ENCODE measurements around the gene LRRC28.

Gene LRRC28

GRCh38 chr15:99403597-99403996, 152.3 kb downstream of the LRRC28 start:
- DNase-seq = no peak

DNA sequence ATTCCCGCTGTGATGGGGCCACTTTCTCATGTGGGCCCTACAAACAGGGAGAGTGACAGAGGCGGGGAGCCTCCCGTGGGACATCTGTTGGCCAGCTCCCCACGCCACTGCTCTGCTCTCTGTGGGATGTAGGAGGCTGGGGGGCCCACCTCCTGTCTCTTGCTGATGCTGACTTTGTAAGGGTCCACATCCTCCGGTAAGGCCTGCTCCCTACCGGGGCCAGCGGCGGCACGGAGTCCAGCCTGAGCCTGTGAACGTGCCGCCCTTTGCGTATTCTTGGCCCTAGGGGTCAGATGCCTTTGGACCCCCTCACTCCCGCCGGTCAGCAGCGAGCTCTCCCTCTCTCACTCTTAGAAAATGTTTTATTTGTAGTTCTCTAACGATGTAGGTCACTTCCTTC, 153.2 kb downstream of the LRRC28 start:
- no peak for DNase-seq

DNA sequence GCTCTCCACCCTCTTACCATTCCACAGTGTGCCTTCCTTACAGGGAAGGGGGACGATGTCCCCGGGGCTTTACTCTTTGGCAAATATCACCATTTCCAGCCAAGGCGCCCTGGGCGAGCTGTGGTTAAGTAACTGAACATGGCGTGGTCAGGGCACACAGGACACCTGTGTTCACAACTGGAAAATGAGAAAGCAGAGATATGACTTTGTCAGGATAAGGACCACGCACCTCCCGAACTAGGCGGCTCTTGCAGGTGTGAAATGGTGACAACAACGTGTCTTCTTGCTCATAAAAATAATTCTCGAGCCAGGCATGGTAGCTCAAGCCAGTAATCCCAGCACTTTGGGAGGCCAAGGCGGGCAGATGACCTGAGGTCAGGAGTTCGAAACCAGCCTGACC, 154.8 kb downstream of the LRRC28 start:
- DNase-seq = no peak

- DNase-seq = no peak
These were observed 155.6 kb downstream of the LRRC28 start for GRCh38 chr15:99406716-99407487.

GRCh38 chr15:99407716-99408115, 156.4 kb downstream of the LRRC28 start:
- DNase-seq = no peak

DNA sequence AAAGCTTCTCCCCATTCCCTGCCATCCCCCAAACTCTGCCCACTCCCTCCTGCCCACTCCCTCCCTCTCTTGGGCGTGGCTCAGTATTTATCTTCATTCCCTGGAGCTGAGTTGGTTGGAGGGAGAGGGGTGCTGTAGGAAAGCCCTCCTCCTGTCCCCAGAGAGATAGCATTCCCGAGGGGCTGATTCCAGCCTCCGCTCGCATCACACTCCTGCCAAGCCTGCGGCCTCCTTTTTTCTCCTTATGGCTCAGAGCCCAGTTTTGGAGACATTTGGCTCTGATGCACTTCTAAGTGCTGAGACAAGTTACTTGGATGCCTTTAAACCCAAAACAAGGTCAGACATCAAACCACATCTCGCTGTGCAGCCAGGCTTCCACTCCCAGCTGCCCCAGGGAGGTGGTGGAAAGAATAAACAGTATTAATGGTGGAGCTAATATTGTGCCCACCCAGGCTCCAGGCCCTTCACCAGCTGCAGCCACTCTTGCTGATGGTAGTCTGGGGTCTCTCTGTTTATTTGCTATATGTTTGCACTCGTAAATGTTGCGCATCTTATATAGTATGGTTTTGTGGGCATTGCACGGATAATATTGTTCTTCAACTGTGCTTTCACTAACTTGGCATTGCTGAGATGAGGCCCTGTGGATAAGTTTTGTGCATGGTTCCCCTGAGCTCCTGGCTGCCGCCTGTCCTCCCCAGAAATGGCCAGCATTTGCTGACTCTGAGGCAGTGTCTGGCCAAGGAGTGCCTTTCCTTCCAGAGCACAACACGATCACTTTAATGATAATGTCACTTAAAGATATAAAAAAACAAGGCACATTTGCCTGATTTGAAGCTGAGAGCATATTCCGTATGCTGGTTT, 157.2 kb downstream of the LRRC28 start:
- no peak for DNase-seq

GRCh38 chr15:99409097-99409473, 157.8 kb downstream of the LRRC28 start:
- no peak for DNase-seq

GRCh38 chr15:99409560-99409959, 158.3 kb downstream of the LRRC28 start:
- DNase-seq = no peak

- DNase-seq = no peak
These were observed 159.2 kb downstream of the LRRC28 start for GRCh38 chr15:99410477-99410876.

DNA sequence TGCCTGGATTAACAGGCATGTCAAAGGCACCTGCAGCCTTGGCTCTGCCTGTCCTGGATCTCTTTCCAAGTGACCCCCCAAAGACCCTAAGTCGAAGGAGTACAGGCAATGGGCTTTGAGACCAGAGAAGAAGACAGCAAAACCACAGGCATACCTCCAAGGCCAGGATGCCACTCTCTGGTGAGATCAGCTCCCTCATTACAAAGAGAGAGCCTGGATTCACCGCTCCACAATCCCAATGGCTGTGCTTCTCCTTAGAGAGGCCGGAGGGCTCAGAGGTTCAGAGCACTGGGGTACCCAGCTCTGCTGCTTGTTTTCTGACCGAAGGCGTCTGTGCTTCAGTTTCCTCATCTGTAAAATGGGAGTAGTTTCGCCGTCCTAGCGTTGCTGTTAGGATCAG, 160.0 kb downstream of the LRRC28 start:
- DNase-seq = no peak

- DNase-seq = no peak
These were observed 160.8 kb downstream of the LRRC28 start for GRCh38 chr15:99412082-99412481.

GRCh38 chr15:99412626-99413025, 161.3 kb downstream of the LRRC28 start:
- no peak for DNase-seq

DNA sequence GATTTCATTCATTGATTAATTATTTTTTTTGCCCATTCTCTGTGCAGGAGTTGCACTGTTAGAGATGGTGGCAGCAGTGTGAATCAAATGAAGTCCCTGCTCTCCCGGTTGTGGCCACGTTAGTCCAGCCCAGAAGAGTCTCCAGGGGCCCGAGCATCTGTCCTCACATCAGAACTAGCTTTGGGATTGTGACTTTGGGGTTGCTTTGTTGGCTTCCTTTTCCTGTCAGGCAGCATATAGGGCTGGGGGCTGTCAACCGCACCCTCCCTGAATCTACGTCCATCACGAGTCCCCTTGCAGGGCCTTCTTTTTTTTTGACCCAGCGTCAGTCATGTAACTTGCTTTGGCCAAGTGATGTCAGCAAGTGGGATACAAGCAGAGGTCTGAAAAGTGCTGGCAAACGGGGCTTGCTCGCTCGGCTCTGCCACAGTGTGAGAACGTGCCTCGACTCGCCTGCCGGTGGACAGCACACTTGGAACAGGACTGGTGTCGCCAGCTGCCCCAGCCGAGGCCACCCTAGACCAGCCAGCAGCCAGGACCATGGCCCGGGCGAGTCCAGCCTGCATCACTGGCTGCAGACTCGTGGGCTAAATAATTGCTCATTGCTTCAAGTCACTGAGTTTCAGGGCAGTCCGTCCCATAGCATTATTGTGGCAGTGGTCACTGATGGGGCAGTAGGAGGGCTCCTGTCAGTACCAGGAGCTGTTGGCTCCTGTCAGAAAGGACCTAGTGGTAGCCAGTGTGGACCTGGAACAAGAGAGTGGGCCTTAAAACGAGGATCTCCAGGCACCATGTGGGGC, 162.9 kb downstream of the LRRC28 start:
- DNase-seq = no peak

DNA sequence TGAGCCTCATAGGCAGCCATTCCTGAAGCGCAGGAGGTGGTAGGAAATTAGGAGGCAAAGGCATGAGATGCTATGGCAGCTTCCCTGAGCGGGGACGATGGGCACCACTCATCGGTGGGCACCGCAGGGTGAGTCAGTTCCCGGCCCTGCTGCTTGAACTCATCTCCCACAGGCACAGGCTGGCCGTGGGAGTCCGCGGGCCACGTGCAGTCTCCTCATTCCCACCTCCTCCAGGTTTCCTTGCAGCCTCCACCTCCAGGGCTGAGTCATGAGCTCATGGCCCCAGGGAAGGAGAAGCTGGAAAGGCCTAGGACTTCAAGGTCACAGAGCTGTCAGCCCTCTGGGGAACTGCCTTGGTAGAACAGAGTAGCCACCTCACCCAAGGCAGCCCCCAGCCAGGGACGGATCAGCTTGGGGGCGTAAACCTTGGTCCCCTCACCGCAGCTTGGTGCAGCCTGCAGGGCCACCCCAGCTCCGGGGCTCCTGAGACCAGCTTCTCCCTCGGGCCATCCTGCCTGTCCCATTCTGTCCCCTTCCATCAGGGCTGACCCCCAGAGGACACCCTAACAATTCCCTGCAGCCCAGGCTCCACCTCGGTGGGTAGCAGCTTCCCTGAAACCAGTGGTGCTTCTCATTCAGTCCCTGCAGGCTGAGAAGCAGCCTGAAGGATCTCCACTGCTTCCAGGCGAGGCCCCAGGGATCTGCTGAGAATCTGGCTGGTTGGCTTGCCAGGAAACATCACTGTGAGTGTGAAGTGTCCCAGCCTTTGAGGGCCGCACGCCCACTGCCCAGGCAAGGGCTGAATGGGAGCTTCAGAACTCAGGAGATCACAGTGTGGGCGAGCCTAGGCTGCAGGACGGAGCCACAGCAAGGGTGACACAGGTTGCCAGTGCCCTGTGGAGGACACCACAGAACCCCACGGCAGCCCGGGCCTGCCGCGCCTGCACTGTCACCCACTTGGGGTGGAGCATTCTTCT, 163.8 kb downstream of the LRRC28 start:
- DNase-seq = no peak

GRCh38 chr15:99416191-99417188, 165.2 kb downstream of the LRRC28 start:
- no peak for DNase-seq

GRCh38 chr15:99421172-99421656, 169.9 kb downstream of the LRRC28 start:
- peak in 1 of 2 experiments; percentile 26 for DNase-seq

GRCh38 chr15:99421758-99422157, 170.5 kb downstream of the LRRC28 start:
- DNase-seq = no peak

- peak in 1 of 2 experiments; percentile 15 for DNase-seq
These were observed 172.2 kb downstream of the LRRC28 start for GRCh38 chr15:99423186-99424130.

DNA sequence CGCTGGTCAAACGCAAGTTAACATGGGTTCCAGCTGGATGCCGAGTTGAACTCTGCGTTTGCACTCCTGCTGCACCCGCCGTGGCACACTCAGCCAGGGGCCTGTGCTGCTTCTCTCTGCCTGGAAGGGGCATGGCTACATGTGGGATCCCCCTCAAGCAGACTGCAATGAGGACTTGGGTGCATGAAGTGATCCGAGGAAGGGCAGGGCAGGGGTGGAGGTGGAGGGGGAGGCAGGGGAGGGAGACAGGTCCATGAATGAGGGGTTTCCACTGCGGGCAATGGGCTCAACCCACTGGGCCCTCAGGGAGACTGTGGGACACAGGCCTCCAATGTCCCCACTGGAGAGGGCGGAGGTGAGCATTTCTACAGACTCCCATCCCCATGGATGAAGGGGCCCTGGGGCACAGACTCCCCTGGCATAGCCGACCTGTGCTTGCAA, 172.9 kb downstream of the LRRC28 start:
- DNase-seq = no peak
